IPS DF 6.9 (cell line): ENCODE results near the gene ACTMAP.

Source experiments
- DNase-seq: peaks from one replicate; pipeline ENCODE4 v3.0.0-alpha.2; 2013; ENCODE audit warnings: low read depth, low spot score
- H3K27ac ChIP-seq: one replicate; pipeline ENCODE4 v1.5.1; 2013; ENCODE audit warnings: low read length, control low read depth
- H3K27me3 ChIP-seq: 2 replicates; pipeline ENCODE4 v1.6.1; 2013; ENCODE audit warnings: mild to moderate bottlenecking, low read length; ENCODE audit not compliant: control insufficient read depth, insufficient read depth
- H3K36me3 ChIP-seq: 2 replicates; pipeline ENCODE4 v1.6.1; 2013; ENCODE audit warnings: low read length; ENCODE audit not compliant: control insufficient read depth, insufficient read depth
- H3K4me1 ChIP-seq: 2 replicates; pipeline ENCODE4 v1.6.1; 2013; ENCODE audit warnings: low read length; ENCODE audit not compliant: control insufficient read depth, insufficient read depth
- H3K4me3 ChIP-seq: 2 replicates; pipeline ENCODE4 v1.5.1; 2013; ENCODE audit warnings: mild to moderate bottlenecking, low read length
- H3K9me3 ChIP-seq: 2 replicates; pipeline ENCODE4 v1.6.1; 2013; ENCODE audit warnings: low read length, inconsistent platforms; ENCODE audit not compliant: control insufficient read depth, insufficient read depth
- WGBS: extraction: QIAGEN DNeasy Blood & Tissue Kit; methylation state at CpG from one replicate; pipeline ENCODE4 v1.1.7; 2013; ENCODE audit warnings: mixed read lengths, missing lambda C conversion rate; ENCODE audit not compliant: insufficient read length, insufficient coverage; 5-methylcytosine and 5-hydroxymethylcytosine counted together

Gene ACTMAP

DNA sequence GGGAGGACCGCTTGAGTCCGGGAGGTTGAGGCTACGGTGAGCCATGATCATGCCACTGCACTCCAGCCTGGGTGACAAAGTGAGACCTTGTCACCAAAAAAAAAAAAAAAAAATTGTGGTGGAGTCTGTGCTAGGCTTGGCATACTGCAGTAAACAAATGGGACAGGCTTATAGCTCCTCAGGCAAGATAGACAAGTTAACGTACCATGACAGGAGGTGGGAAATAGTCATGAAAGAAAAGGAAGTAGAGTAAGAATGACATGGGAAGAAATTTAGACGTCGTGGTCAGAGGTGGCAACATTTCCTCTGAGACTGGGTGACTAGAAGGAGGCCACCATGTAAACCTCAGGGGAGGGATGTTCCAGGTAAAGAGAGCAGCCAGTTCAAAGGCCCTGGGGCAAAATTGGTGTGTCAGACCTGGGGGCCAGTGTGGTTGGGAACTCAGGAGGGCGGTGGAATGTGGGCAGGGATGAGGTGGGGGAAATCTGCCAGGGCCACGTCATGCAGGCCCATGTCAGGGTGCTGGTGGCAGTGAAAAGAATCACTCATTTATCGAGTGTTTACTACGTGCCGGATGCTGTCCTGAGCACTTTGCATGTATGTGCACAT, 6.3 kb upstream of the ACTMAP start:
- peaks cover 37% of the 10 kb centered on the region for H3K36me3 ChIP-seq
- H3K27me3 ChIP-seq = no peaks in the 10 kb centered on the region
- no peak overlapping the region for H3K27ac ChIP-seq
- H3K9me3 ChIP-seq = no peaks in the 10 kb centered on the region
- DNase-seq = no peak
- H3K4me1 ChIP-seq = no peaks in the 10 kb centered on the region
- WGBS = no CpG with 5 or more reads among the region's 11 CpGs
- H3K4me3 ChIP-seq = no peak overlapping the region

DNA sequence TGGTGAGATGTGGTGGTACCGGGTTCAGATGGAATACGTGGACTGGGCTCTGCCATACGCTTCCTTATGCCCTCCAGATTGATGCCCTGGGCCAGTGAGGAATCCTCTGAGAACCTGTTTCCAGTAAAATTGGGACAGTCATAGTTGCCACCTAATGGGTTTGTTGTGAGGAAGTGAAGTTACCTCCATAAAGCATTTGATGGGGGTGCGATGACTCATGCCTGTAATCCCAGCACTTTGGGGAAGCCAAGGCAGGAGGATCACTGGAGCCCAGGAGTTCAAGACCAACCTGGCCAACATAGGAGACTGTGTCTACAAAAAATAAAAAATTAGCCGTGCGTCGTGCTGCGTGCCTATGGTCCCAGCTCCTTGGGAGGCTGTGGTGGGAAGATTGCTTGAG, 5.5 kb upstream of the ACTMAP start:
- Histone ChIP-seq H3K4me3 (no peak overlapping the region), H3K27ac (no peak overlapping the region), H3K9me3 (no peaks in the 10 kb centered on the region), H3K4me1 (no peaks in the 10 kb centered on the region), H3K27me3 (no peaks in the 10 kb centered on the region), H3K36me3 (peaks cover 33% of the 10 kb centered on the region)
- no CpG with 5 or more reads among the region's 8 CpGs for WGBS
- DNase-seq = no peak

DNA sequence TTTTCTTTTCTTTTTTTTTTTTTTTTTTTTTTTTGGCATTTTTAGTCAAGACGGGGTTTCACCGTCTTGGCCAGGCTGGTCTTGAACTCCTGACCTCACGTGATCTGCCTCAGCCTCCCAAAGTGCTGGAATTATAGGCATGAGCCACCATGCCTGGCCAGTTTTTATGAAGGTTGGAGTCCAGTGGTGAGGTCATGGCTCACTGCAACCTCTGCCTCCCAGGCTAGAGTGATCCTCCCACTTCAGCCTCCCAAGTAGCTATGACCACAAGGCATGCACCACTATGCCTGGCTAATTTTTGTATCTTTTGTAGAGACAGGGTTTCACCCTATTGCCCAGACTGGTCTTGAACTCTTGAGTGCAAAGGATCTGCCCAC, 5.0 kb upstream of the ACTMAP start:
- H3K27ac ChIP-seq = no peak overlapping the region
- H3K27me3 ChIP-seq = no peaks in the 10 kb centered on the region
- no CpG with 5 or more reads among the region's 3 CpGs for WGBS
- no peak for DNase-seq
- no peak overlapping the region for H3K4me3 ChIP-seq
- peaks cover 28% of the 10 kb centered on the region for H3K36me3 ChIP-seq
- no peaks in the 10 kb centered on the region for H3K9me3 ChIP-seq
- no peaks in the 10 kb centered on the region for H3K4me1 ChIP-seq

DNA sequence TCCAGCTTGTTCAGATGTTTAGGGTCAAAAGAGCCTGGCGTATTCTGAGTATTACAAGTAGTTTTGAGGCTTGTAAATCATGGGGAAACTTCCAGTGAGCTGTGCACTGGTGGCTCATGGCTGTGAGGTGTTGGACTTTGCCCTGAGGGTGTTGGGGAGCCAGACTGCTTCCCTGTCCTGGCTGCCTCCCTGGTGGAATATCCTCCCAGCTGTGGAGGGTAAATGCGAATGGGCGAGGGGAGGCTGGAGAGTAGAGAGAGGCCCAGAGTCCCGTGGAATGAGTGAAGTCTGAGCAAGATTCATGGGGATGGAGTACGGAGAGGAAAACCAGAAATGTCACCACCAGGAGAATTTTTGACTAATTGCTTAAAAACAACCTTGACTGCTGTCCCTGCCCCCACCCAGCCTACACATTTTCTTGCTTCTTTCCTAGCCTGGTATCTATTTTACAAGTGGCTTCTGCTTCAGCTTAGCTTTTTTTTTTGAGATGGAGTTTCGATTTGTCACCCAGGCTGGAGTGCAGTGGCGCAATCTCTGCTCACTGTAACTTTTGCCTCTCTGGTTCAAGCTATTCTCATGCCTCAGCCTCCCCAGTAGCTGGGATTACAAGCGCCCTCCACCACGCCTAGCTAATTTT, 4.5 kb upstream of the ACTMAP start:
- no peak for DNase-seq
- H3K27me3 ChIP-seq = no peaks in the 10 kb centered on the region
- no peaks in the 10 kb centered on the region for H3K9me3 ChIP-seq
- H3K4me3 ChIP-seq = no peak overlapping the region
- WGBS = no CpG with 5 or more reads among the region's 9 CpGs
- peaks cover 24% of the 10 kb centered on the region for H3K36me3 ChIP-seq
- H3K4me1 ChIP-seq = no peaks in the 10 kb centered on the region; the same call in 1 of the 2 replicates
- H3K27ac ChIP-seq = no peak overlapping the region

DNA sequence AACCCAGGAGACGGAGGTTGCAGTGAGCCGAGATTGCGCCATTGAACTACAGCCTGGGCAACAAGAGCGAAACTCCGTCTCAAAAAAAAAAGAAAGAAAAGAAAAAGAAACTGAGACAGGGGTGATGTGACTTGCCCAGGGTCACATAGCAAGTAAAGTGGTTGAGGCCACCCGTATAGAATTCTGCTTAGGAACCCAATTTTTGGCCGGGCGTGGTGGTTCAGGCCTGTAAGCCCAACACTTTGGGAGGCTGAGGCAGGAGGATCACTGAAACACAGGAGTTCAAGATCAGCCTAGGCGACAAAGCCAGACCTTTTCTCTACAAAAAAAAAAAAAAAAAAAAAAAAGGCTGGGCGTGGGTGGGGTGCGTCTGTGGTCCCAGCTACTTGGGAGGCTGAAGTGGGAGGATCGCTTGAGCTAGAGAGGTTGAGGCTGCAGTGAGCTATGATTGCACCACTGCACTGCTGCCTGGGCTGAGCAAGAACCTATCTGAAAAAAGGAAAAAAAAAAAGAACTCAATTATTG, 2.0 kb upstream of the ACTMAP start:
- no peaks in the 10 kb centered on the region for H3K27me3 ChIP-seq
- H3K27ac ChIP-seq = no peak overlapping the region
- no peaks in the 10 kb centered on the region for H3K9me3 ChIP-seq

DNA sequence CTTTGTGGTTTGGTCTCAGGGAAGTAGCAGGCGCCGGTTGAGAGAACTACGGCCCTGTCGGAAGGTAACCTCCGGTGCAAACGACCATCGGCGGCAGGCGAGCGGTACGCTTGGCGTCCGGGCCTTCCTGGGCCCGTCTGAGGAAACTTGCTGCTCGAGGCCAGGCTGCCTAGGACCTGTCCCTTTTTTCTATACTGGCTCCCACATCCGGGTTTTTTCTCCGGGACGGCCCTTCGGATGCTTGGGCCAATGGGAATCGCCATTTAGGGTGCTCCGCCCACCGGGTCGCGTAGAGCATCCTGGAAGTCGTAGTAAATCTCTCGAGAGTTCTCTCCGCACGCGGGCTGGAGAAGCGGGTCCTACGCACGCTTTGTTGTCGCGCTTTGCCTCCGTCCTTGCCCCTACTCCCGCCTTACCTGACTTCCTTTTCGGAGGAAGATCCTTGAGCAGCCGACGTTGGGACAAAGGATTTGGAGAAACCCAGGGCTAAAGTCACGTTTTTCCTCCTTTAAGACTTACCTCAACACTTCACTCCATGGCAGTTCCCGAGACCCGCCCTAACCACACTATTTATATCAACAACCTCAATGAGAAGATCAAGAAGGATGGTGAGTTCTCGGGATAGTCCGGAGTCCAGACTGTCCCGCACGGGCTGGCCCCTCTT, 729 bp upstream of the ACTMAP start, which contains the start of gene SNRPA:
Gene SNRPA (plus strand): TSS at position 330 of the 664 bp plus-strand sequence. CDS start 206 bp downstream, at position 536.
- Histone ChIP-seq H3K4me3 (peak within 1 kb of the TSS; percentile 76), H3K27me3 (no peaks in the 10 kb centered on the region), H3K9me3 (no peaks in the 10 kb centered on the region), H3K27ac (no peak within 1 kb of the TSS), H3K4me1 (no peaks in the 10 kb centered on the region; the same call in none of the 2 replicates), H3K36me3 (peaks cover 4% of the 10 kb centered on the region; the same call in 1 of the 2 replicates)
- peak; percentile 97 for DNase-seq
- WGBS = no CpG with 5 or more reads among the region's 46 CpGs

More for the DNA sequence above, 2.0 kb upstream of the ACTMAP start:
- Histone ChIP-seq H3K4me3 (peak overlapping the region; percentile 76; the same call in 1 of the 2 replicates), H3K36me3 (peaks cover 12% of the 10 kb centered on the region; the same call in 1 of the 2 replicates), H3K4me1 (no peaks in the 10 kb centered on the region; the same call in none of the 2 replicates)
- DNase-seq = no peak
- no CpG with 5 or more reads among the region's 12 CpGs for WGBS

DNA sequence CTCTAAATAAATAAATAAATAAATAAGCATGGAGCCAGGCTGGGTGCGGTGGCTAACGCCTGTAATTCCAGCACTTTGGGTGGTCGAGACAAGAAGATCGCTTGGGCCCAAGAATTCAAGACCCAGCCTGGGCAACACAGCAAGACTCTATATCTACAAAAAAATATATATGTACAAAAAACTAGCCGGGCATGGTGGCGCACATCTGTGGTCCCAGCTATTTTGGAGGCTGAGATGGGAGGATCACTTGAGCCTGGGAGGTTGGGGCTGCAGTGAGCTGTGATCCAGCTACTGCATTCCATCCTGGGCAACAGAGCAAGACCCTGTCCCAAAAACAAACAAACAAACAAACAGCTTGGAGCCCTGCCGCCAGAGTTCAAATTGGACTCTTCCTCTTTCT, 2.7 kb downstream of the ACTMAP start:
- no peak for DNase-seq
- no peak overlapping the region for H3K27ac ChIP-seq
- H3K4me3 ChIP-seq = no peak overlapping the region
- H3K27me3 ChIP-seq = no peaks in the 10 kb centered on the region
- H3K9me3 ChIP-seq = no peaks in the 10 kb centered on the region
- WGBS = no CpG with 5 or more reads among the region's 7 CpGs
- H3K36me3 ChIP-seq = peaks cover 5% of the 10 kb centered on the region
- no peaks in the 10 kb centered on the region; the same call in none of the 2 replicates for H3K4me1 ChIP-seq

DNA sequence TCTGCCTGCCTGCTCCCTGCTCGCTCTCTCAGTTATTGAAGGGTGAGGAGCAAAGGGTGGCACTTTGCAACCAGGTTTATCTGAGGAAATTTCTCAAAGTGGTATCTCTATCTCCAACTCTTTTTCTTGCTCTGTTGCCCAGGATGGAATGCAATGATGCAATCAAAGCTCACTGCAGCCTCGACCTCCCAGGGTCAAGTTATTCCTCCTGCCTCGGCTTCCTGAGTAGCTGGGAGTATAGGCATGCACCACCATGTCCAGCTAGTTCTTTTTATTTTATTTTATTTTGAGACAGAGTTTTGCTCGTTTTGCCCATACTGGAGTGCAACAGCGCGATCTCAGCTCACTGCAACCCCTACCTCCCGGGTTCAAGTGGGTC, 4.9 kb downstream of the ACTMAP start:
- no peak overlapping the region for H3K27ac ChIP-seq
- DNase-seq = no peak
- H3K4me3 ChIP-seq = no peak overlapping the region
- H3K27me3 ChIP-seq = no peaks in the 10 kb centered on the region
- H3K36me3 ChIP-seq = peaks cover 8% of the 10 kb centered on the region
- H3K4me1 ChIP-seq = no peaks in the 10 kb centered on the region; the same call in none of the 2 replicates
- no peaks in the 10 kb centered on the region for H3K9me3 ChIP-seq
- no CpG with 5 or more reads among the region's 7 CpGs for WGBS

DNA sequence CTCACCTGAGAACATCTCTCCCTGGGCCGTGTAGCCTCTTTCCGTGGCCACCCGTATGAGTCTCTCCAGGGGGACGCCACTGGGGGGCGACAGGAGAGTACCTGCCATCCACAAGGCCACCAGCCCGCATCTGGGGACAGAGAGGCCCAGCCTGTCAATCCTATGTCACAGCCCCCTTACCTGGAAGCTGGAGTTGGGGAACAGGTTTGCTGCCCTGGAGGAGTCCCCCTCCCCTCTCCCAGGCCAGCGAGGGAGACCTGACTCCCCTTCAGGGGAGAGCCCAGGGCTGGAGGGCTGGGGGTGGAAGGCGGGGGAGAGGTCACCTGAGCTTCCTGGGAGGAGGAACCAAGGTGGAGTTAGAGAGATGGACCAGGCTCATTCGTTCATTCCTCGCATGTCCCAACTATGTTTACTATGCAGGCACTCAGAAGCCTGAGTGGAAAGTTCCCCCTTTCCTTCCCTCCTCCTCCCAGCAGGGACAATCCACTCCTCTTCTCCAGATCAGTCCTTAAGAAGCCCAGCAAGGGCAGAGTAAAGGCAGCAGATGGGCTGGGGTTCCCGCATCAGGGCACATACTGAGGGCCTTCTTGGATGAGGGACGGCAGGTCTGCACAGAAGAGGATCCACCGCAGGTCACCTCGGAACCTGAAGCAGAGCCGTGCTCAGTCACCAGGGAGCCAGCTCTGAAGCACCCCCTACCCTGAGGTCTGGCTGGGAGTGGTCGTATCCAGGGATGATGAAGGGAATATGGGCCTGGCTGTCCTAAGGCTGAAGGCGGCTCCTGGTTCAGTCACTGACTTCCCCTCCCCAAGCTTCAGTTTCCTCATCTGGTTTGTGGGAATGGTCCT, 5.5 kb downstream of the ACTMAP start:
- Histone ChIP-seq H3K27me3 (no peaks in the 10 kb centered on the region), H3K4me1 (no peaks in the 10 kb centered on the region; the same call in none of the 2 replicates), H3K36me3 (peaks cover 11% of the 10 kb centered on the region), H3K4me3 (no peak overlapping the region), H3K27ac (no peak overlapping the region), H3K9me3 (no peaks in the 10 kb centered on the region)
- DNase-seq = no peak
- no CpG with 5 or more reads among the region's 17 CpGs for WGBS

DNA sequence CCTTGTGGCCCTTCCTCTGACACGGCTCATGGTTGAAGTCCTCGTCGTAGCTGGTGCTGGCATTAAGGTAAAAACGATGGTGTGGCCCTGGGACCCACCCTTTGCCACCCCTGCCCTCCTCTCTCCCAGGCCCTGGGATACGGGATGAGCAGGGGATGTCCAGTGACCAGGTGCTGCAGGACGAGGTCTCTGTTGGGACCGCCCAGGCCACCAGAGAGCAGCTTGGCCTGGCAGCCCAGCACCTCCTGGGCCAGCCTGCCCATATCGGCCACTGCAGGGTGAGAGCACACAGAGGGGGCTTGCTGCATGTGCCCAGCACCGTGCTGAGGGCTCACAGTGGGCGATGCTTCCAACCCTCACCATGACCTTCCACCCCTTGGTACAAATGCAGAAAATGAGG, 6.4 kb downstream of the ACTMAP start:
- H3K9me3 ChIP-seq = no peaks in the 10 kb centered on the region
- no CpG with 5 or more reads among the region's 10 CpGs for WGBS
- peaks cover 11% of the 10 kb centered on the region for H3K36me3 ChIP-seq
- no peak for DNase-seq
- H3K27me3 ChIP-seq = no peaks in the 10 kb centered on the region
- no peak overlapping the region for H3K27ac ChIP-seq
- H3K4me3 ChIP-seq = no peak overlapping the region
- no peaks in the 10 kb centered on the region for H3K4me1 ChIP-seq
